GM23248 (cell line): ENCODE data around the gene ADAD2.

Experiments
- EZH2 ChIP-seq: fragments of 200-600 bp; sonication (generic); IDR thresholded peaks from 2 replicates; pipeline ENCODE4 v1.6.1; 2018; ENCODE audit warnings: antibody characterized with exemption, mild to moderate bottlenecking; ENCODE audit not compliant: insufficient read depth, poor library complexity, severe bottlenecking
- EZH2phosphoT487 ChIP-seq: fragments of 200-600 bp; sonication (generic); IDR thresholded peaks from 2 replicates; pipeline ENCODE4 v1.6.1; 2018; ENCODE audit warnings: antibody characterized with exemption, moderate library complexity, mild to moderate bottlenecking, low read depth; ENCODE audit not compliant: insufficient read depth

GRCh38 chr16:84196727-84197394 lies 5.9 kb downstream of the ADAD2 start:
- no peak for TF ChIP-seq EZH2
- TF ChIP-seq EZH2phosphoT487, result no peak
